DOHH2 (cell line): ENCODE data around the gene IL17REL.

Experiments
- CTCF ChIP-seq: fragments of 200-600 bp; sonication (generic); IDR thresholded peaks from one replicate; pipeline ENCODE4 v1.5.1; 2014; ENCODE audit warnings: antibody characterized with exemption, mild to moderate bottlenecking, low read depth, low read length; ENCODE audit not compliant: poor library complexity, severe bottlenecking
- EZH2phosphoT487 ChIP-seq: fragments of 200-600 bp; sonication (generic); IDR thresholded peaks from 2 replicates; pipeline ENCODE4 v1.6.1; 2017; ENCODE audit warnings: borderline replicate concordance, mild to moderate bottlenecking, antibody characterized with exemption, low read length, moderate library complexity, mixed read lengths

- TF ChIP-seq CTCF (no peak), EZH2phosphoT487 (no peak)
Observed at GRCh38 chr22:50056214-50056972, 43.8 kb upstream of the IL17REL start.
